DND-41 (cell line): Measurements from ENCODE around the gene MITF.

Source experiments
- ATAC-seq: fragments of 200-7000 bp; cut with Tn5 transposase; 3 replicates; pipeline ENCODE4 v1.9.1; 2021; ENCODE audit warnings: low read depth; ENCODE audit not compliant: insufficient read depth
- DNase-seq: peaks from one replicate; pipeline ENCODE4 v3.0.0-alpha.2; 2020
- H2AFZ ChIP-seq: 2 replicates; pipeline ENCODE4 v1.6.0; 2012; ENCODE audit warnings: low read depth, low read length
- H3K27ac ChIP-seq: 2 replicates; pipeline ENCODE4 v1.5.1; 2012; ENCODE audit warnings: low read length, inconsistent platforms
- H3K27me3 ChIP-seq: fragments of 200-600 bp; sonication (generic); 2 replicates; pipeline ENCODE4 v1.6.0; 2012; ENCODE audit warnings: low read length, mild to moderate bottlenecking, inconsistent platforms; ENCODE audit not compliant: insufficient read depth, poor library complexity
- H3K36me3 ChIP-seq: 2 replicates; pipeline ENCODE4 v1.5.1; 2012; ENCODE audit warnings: low read length, inconsistent platforms; ENCODE audit not compliant: insufficient read depth
- H3K4me1 ChIP-seq: 2 replicates; pipeline ENCODE4 v1.5.1; 2012; ENCODE audit warnings: mild to moderate bottlenecking, low read length; ENCODE audit not compliant: insufficient read depth
- H3K4me2 ChIP-seq: 2 replicates; pipeline ENCODE4 v1.6.0; 2012; ENCODE audit warnings: mild to moderate bottlenecking, moderate library complexity, low read length, inconsistent platforms; ENCODE audit not compliant: insufficient read depth
- H3K4me3 ChIP-seq, 2 experiments: fragments of 200-600 bp in 1 of 2; shearing (Covaris generic) in 1 of 2; 2 replicates each; pipeline ENCODE4 v1.5.1; 2012 to 2016; ENCODE audit warnings: inconsistent platforms in 2 of 2, low read length in 2 of 2, mild to moderate bottlenecking in 2 of 2, low read depth in 1 of 2, moderate library complexity in 1 of 2
- H3K79me2 ChIP-seq: 2 replicates; pipeline ENCODE4 v1.6.0; 2012; ENCODE audit warnings: low read length, inconsistent platforms; ENCODE audit not compliant: insufficient read depth
- H3K9ac ChIP-seq: 2 replicates; pipeline ENCODE4 v1.6.0; 2012; ENCODE audit warnings: low read depth, mild to moderate bottlenecking, inconsistent platforms, low read length, moderate library complexity
- H3K9me3 ChIP-seq: 2 replicates; pipeline ENCODE4 v1.5.1; 2012; ENCODE audit warnings: low read length, moderate library complexity, mild to moderate bottlenecking, inconsistent platforms; ENCODE audit not compliant: insufficient read depth, severe bottlenecking
- H4K20me1 ChIP-seq: 2 replicates; pipeline ENCODE4 v1.6.0; 2012; ENCODE audit warnings: low read length; ENCODE audit not compliant: insufficient read depth
- CTCF ChIP-seq: IDR thresholded peaks from 2 replicates; pipeline ENCODE4 v1.5.1; 2012; ENCODE audit warnings: borderline replicate concordance, low read length, moderate library complexity, mild to moderate bottlenecking; ENCODE audit not compliant: poor library complexity, severe bottlenecking; ENCODE audit errors: extremely low read depth
- EZH2 ChIP-seq: IDR thresholded peaks from 3 replicates; pipeline ENCODE4 v1.6.1; 2012; ENCODE audit warnings: borderline replicate concordance, low read depth, mild to moderate bottlenecking, moderate library complexity, low read length, inconsistent platforms; ENCODE audit not compliant: severe bottlenecking

The MITF gene

GRCh38 chr3:69738315-69738714, 949 bp upstream of the MITF start:
- H3K9ac ChIP-seq, result no peak overlapping the region
- DNase-seq (no peak), ATAC-seq (no peak)
- H3K27ac ChIP-seq, result no peak overlapping the region
- TF ChIP-seq CTCF (no peak), EZH2 (no peak)
- no peak overlapping the region for H2AFZ ChIP-seq
- no peaks in the 10 kb centered on the region for H3K36me3 ChIP-seq
- no peak overlapping the region for H3K4me2 ChIP-seq
- no peaks in the 10 kb centered on the region for H3K4me1 ChIP-seq
- H4K20me1 ChIP-seq, result no peaks in the 10 kb centered on the region
- peaks cover 2% of the 10 kb centered on the region for H3K27me3 ChIP-seq
- no peaks in the 10 kb centered on the region for H3K79me2 ChIP-seq
- H3K9me3 ChIP-seq, result no peaks in the 10 kb centered on the region
- H3K4me3 ChIP-seq, result no peak overlapping the region

GRCh38 chr3:69738859-69739203, 433 bp upstream of the MITF start:
- TF ChIP-seq CTCF, result no peak
- no peak for TF ChIP-seq EZH2
- Histone ChIP-seq H3K36me3 (no peaks in the 10 kb centered on the region), H3K4me3 (no peak overlapping the region), H2AFZ (no peak overlapping the region), H3K9me3 (no peaks in the 10 kb centered on the region), H3K27ac (no peak overlapping the region), H3K9ac (no peak overlapping the region), H3K4me2 (no peak overlapping the region), H3K79me2 (no peaks in the 10 kb centered on the region), H4K20me1 (no peaks in the 10 kb centered on the region), H3K27me3 (no peaks in the 10 kb centered on the region), H3K4me1 (no peaks in the 10 kb centered on the region)
- DNase-seq, result no peak
- ATAC-seq, result no peak

- no peak overlapping the region for H3K4me2 ChIP-seq
- TF ChIP-seq EZH2 (no peak), CTCF (no peak)
- no peak overlapping the region for H3K9ac ChIP-seq
- no peak for ATAC-seq
- no peaks in the 10 kb centered on the region for H3K9me3 ChIP-seq
- no peaks in the 10 kb centered on the region for H3K4me1 ChIP-seq
- H3K27me3 ChIP-seq, result peaks cover 2% of the 10 kb centered on the region
- no peaks in the 10 kb centered on the region for H3K36me3 ChIP-seq
- H3K79me2 ChIP-seq, result no peaks in the 10 kb centered on the region
- H3K4me3 ChIP-seq, result no peak overlapping the region
- no peak overlapping the region for H2AFZ ChIP-seq
- no peaks in the 10 kb centered on the region for H4K20me1 ChIP-seq
- no peak for DNase-seq
- H3K27ac ChIP-seq, result no peak overlapping the region
These were observed 1.1 kb downstream of the MITF start for GRCh38 chr3:69740103-69741021.
